Hematopoietic multipotent progenitor cell treated with erythropoietin and hydrocortisone succinate and interleukin-3 and kit ligand, for 17 days (in vitro differentiated cells): ENCODE data around the gene PURA.

Experiments used
- DNase-seq: peaks from one replicate; pipeline ENCODE4 v3.0.0-alpha.2; 2015; ENCODE audit warnings: low spot score

Gene PURA

DNA sequence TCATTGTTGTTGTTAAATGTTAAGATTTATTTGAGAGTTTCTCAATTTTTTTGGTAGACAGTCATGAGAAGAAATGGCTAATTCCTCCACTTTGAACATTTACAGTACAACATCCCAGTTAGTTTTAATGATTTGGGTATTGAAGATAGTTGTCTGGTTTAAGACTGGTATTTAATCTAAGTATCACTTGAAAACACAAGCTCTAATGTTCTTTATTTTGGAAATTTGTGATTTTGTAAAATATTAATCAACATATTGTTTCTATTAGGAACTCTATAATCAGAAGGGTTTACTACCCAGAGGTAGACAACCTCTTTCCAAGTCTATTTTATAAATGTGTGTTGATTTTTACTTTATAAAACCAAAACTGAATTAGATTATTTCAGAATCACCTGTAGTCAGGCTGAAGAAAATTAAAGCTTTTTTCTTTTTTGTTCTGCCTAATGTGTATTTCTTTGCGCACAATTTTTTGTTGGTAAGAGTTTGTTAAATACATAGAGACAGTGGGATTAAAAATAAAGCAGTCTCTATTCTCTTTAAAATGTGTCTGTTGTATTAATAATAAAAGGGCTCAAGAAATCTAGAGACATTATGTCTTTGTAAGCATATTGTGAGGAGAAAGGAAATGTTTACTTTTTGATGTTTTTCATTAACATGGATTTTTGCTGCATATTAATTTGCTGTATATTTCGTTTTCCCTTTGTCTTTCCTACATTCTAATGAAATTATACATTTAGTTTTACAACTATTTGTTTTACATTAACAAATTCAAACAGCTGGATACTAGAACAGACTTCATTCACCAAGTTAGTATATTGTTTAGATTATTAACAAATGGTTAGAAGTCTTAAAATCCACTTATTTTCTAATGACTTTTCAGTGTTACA, 3.9 kb upstream of the PURA start:
- no peak for DNase-seq

DNA sequence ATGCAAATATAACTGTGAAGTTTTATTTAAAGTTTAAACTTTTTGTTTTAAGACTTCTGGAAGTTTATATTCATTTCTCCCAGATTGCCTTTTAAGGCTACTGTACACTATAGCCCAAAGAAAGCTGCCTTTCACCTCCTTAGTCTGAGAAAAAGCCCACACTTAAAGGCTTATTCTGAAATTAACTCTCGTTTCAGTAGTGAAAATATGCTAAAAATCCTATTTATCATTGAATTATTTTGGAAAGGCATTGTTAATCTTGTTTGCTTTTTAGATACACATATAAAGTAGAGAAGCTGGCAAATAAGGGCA, 3.3 kb upstream of the PURA start:
- DNase-seq: no peak

DNA sequence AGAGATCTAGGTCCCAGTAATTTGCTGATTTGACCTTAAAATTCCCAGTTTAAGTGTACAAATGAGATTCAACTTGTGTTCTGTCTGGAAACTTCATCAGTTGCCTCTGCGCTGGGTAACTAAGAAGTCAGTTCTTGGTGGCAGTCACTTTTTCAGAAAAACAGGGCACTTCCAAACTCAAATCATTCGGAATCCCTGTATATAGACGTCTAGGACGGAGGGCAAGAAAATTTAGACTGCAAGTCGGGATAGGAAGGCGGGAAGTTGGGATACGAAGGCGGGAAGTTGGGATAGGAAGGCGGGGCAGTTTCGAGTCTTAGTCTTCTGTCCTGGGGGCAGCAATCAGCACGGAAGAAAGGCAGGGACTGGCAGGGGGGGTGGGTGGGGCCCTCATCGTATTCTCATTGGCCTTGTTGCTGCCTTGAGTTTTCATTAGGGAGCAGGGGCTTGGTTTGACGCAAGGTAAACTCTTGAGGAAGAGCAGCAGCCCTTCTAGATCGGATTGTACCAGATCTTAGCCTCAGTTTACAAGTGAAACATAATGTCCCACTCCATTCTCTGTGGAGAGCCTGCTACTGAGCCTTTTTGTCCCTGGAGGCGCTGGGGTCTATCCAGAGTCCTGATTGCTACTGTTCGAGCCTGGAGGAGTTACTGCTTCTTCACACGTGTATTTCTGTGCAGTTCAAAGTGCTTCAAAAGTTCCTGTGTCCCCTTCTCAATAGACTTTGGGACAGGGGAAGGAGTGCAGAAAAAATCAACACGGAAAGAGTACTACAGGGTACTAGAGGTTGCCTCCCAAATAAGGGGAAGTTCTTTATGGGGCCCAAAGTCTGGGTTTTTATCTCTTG, 2.7 kb upstream of the PURA start:
- no peak for DNase-seq

DNA sequence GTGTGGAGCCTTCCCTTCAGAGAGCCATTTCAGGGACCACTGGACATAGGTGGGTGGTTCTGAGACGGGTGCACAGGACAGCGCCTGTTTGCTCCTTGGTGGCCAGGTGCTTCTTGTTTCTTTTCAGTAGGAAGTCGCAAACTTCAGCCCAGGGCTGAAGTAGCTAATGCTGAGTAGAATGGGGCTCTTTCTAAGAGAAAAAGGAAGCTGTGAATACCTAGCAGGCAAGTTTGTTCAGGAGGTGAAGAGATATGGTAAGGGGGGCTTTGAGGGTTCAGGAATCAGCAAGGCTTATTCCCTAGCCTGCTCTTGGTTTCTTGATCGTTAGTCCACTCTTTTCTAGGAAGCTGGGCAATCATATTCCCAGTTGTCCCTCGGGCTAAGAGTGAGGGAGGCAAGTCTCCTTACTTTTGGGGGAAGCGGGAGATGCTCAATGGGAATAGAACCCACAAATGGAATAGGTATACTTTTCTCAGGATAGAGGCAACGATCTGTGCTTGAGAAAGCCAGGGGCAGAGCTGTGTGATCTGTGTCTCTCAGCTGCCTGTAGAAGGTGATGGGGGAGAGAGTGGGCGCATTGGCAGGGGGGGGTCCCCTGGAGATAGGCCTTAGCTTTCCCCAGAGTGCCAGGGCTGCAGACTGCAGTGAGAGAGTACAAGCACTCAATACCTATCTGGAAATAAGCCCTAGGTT, 1.9 kb upstream of the PURA start:
- DNase-seq: no peak

DNA sequence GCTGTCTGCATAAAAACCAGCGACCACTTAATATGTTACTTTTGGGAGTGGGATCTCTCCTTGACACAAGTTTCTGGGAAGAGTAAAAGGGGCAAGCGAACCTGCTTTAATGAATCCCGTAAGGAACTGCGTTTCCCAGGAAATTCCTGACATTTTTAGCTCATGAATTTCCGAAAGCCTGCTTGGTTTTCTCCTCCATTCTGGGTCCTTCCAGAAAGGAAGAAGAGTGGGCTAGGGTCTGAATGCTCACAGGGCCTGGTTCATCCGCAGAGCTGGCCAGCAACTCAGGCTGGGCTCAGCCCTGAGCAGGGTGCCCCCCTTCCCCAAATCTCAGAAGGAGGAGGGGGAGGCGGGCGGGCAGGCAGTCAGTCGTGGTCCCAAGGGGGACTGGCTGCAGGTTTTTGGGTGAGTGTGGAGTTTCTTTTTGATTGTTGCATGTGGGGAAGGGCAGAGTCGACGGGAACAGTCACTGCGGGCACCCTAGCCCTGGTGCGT, 1.2 kb upstream of the PURA start:
- no peak for DNase-seq

DNA sequence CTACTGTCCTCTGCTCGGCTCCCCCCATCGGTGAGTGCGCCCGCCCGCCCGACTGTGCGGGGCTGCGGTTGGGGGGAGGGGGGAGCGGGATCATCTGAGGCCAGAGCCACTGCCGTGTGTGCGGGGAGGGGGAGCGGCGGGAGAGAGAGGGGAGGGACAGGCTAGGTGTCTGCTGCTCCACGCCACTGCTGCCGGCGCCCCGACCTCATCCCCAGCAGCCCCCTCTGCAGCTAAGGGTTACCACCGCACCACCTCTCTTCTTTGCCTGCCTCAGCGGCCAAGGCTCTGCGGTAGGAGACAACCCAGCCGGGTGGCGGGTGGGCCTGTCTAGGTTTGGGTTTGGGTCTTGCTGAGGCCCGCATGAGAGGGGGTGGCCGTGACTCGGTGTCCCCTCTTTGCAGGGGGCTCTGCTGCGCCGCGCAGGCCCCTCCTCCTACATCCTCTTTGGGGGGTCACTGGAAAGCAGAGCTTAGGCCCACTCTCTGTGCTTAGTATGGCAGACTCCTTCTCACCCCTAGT, 670 bp upstream of the PURA start:
- no peak for DNase-seq

DNA sequence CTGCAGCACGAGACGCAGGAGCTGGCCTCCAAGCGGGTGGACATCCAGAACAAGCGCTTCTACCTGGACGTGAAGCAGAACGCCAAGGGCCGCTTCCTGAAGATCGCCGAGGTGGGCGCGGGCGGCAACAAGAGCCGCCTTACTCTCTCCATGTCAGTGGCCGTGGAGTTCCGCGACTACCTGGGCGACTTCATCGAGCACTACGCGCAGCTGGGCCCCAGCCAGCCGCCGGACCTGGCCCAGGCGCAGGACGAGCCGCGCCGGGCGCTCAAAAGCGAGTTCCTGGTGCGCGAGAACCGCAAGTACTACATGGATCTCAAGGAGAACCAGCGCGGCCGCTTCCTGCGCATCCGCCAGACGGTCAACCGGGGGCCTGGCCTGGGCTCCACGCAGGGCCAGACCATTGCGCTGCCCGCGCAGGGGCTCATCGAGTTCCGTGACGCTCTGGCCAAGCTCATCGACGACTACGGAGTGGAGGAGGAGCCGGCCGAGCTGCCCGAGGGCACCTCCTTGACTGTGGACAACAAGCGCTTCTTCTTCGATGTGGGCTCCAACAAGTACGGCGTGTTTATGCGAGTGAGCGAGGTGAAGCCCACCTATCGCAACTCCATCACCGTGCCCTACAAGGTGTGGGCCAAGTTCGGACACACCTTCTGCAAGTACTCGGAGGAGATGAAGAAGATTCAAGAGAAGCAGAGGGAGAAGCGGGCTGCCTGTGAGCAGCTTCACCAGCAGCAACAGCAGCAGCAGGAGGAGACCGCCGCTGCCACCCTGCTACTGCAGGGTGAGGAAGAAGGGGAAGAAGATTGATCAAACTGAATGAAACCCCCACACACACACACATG, 654 bp downstream of the PURA start:
- peak; percentile 49 for DNase-seq

DNA sequence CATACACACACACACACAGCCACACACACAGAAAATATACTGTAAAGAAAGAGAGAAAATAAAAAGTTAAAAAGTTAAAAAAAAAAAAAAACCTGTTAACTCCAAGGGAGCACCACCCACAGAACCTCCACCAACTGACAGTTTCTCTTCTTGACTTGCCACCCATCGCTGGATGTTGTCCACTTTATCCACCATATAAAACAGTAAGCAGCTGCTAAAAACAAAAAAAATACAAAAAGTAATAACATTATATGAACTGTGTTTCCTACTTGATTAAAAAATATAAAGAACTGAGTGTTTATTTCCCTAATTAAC, 1.2 kb downstream of the PURA start:
- DNase-seq: no peak

DNA sequence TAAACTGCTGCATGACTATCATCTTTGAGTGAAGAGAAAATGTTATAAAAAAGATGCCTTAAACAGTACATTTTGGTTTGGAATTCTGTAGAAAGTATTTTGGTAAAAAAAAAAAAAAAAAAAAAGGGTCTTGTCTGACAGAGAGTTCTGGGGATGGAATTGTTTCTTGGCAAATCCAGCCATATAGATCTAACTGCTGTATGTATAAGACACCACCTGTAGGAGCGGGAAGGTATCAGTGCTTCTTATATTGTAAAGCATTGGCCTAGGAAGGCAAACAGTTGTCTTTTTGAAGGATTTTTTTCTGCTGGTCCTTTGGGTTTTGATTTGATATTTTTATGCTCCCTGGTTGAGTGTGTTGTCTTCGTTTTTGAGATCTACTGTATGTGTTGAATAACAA, 2.8 kb downstream of the PURA start:
- DNase-seq: no peak

DNA sequence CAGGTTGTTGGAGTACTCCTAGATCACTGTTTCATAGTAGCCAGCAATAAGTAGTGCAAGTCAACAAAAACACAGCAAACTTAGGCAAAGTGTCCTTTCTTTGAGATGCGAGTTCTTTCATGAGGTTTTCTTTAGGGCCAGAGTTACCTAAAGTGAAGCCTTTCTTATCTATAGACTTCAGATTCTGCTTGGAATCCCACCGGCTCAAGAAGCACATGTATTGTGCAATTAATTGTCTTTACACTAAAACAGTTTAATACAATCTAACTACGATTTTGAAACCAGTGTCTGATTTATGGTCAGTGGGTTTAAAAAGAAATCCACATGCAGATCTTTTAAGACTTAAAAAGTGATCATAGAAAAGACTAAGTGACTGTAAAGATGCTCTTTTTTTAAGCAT, 3.6 kb downstream of the PURA start:
- no peak for DNase-seq

DNA sequence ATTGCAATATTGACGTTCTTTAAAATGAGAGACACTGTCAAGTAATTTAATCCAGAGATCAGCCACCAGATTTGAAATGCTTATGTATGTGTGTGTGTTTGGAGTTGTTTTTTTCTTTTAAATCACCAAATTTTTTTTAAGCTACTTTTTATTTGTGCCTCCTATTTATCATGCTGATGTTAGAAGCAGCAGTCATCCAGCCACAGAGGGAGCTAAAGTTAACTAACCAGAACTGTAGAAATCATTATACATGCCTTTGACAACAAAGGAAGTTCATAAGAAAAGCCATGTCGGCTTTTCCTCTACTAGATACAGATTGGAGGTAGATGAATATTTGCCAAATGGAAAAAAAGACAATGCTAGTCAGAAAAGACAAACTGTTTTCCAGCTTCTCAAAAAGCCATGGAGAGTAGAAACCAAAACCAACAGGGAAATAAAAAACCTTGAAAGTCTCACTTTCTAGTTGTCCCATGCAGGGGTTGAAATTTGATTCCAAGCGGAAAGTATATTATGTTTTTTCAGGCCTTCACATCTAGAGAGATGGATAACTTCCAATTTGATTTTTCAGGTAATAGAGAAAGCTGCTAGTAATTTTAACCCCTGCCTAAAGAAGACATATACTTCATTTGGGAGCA, 4.5 kb downstream of the PURA start:
- no peak for DNase-seq

DNA sequence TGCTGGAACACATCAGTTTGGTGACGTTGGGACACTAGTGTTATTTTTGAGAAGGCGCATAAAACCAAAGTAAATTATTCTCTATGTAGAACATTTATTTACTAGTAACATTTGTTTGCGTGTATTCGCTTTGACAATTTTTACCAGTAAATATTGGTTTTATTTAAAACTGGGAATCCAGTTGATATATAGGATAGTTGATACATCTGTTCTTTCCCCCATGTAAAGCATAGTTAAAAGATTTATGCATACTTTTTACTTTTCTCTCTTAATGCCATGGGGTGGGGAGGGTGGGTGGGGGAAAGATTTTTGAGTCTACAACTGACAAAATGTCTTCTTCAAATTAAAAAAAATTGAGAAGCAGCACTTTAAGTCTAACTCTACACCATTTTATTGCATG, 11.7 kb downstream of the PURA start, which contains the start of gene IGIP:
TSS of gene IGIP (plus strand) at position 301 of the 400 bp plus-strand sequence. CDS start 2,540 bp downstream, outside the sequence.
- no peak for DNase-seq

DNA sequence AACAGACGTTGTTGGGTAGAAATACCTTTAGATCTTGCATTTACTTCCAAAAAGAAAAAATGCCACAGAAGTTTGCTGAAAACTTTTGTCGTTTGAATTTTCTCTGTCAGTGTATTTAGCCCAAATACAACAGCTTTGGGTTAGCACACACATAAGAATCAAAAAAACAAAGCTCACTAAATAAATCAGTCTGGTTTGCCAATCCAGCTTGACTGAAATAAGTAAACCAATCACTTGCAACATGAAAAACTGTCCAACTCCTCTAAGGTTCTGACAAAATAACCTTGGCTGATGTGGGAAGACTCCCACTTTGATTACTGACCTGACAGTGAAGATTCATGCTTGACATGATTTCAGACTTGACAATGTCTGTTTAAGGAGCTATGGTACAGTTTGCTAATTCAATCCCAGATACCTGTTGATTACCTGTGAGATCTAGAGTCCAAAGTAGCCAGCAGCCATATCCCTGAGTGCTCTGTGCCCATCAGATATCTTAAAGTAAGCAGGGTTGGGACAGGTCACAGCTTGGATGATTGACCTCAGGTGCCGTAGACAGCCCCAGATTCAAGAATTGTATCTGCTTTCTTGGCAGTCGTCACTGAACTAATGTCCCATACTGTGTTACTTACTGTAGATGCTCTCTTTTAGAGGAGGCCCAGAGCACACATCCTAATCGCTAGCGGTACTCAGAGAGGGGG, 12.6 kb downstream of the PURA start:
- no peak for DNase-seq

DNA sequence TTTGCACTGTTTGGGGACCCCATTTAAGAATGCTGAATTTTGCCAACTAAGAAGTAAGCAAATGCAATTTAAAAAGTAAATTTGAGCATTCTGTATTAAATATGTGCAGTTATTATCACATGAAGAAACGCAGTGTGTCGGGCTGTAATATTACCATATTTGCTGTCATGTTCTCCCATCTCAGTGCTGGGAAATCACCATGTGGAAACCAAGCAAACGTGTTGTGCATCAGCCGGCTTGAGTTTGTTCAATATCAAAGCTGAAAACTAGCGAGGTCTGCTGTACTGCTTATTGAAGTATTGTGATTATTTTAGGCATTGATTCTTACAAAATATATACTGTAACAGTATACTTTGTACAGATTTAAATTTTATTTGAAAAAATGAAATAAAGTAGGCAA, 14.5 kb downstream of the PURA start:
- DNase-seq: no peak

DNA sequence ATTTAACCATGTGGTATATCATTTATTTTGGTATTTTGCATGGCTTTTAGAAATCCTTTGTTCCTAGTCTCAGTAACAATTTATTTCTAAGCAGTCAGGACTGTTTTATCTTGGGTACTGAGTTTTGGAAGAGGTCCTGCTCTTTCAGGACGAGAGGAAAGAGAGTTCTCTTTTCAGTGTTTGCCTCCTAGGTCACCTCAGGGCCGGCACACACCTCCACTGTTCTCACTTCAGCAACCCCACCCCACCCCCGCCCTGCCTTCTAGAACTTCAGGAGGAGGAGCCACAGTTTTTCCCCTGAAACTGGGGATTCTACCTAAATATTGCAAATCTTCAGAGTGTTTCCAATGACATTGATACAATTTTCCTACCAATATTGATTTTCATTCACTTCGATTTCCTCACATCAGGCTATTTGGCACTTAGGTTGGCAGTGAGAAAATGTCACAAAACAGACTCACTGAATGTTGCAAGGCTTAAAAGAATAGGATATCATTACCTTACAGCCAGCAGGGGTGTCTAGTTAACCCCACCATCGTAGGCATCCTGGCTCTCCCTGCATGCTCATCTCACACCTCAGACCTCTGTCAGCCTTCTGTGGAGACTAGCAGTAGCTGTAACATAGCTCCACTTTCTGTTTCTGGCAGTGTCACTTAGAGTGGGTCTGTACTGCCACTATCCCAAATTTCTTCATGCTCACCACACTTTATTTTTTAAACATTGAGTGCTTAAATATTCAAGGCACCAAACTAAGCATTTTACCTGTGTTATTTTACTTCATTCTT, 17.2 kb downstream of the PURA start:
- no peak for DNase-seq

DNA sequence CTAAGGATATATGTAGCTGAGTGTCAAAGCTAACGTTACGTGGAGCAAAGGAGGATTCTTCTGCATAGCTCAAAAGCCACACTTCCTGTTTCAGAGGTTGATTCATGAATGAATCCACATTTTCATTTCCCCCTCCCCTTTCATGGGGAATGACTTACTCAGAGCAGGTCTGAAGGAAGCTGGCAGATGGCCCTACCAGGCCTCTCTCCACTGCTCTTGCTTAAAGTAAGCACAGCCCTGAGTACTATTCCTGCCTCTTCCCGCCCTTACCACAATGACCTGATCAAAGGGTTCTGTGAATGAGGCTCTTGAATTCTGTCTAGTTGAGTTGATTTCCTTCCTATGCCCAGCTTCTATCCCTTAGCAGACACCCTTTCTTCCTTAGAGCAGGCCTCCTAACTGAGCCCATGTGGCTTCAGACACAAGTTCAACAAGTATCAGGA, 18.1 kb downstream of the PURA start:
- no peak for DNase-seq

DNA sequence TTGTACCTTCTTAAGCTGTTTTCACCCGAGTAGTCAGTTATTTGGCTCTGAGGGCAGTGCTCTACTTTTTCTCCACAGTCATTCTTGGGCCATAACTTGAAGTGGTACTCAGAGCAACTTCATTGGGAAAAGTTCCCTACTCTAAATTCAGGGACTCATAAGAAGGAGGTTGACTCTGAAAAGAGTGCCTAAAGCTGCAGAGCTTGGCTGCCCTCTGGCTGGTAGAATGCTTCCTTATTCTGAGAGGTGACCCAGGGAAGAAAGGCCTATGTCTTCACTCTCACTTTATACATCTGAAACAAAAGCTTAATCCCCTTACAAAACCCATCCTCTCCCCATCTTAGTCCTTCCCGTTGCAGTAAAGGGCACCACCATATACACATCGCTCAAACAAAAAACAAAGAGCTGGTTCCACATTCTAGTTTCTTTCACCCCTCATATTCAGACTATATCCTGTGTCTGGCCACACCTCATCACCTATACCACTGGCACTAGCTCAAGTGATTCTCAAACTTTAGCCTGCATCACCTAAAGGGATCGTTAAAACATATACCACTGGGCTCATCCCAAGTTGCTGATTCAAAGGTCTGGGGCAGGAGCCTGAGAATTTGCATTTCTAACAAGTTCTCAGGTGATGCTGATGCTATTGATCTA, 19.7 kb downstream of the PURA start:
- DNase-seq: no peak

DNA sequence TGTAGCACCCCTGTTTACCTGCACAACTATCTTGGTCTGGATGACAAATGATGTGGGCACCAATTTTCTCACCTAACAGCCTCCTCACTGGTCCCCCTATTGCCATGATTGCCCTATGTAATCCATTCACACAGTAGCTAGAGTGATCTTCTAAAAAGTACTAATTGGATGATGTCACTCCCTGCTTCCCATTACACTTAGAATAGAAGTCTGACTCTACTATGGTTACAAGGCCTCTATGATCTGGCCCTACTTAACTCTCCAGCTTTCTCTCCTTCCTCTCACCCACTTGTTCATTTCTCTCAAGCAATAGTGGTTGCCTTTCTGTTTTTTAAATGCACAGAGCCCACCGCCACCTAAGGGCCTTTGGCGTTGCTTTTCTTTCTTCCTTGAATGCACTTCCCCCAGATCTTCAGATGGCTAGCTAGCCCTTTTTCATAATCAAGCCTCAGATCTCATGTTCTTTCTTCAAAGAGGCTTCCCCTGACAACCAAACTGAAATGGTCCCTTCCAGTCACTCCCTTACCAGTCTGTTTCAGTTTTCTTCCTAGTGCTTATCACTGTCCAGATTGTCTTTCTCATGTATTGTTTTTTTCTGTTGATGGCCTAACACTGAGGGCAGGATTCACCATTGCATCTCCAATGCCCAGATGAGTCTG, 20.5 kb downstream of the PURA start:
- no peak for DNase-seq
